Dermis lymphatic vessel endothelial cell (primary cell): Measurements from ENCODE around the gene FSHB. TPM values are rescaled to one million over a fixed set of nuclear protein-coding genes. Genes with fewer than 3 reads are reported as not detected.

Source experiments
- total RNA-seq: library from RNA; depleted of rRNA; stranded (reverse); fragments of >200 nt; gene quantifications from 2 replicates; pipeline ENCODE4 v1.2.1, GENCODE V29; 2014

FSHB gene
- not detected in 2 replicates for total RNA-seq

GRCh38 chr11:30230714-30231113 is at the start of gene FSHB:
FSHB (plus strand) TSS chr11:30231014; CDS start chr11:30231903, 889 bp downstream.

Other genes starting within 250 kb of the FSHB start
- not detected in 2 replicates for gene KCNA4, start 214.0 kb upstream of the FSHB start, total RNA-seq
- gene ARL14EP, start 92.1 kb downstream of the FSHB start, total RNA-seq = 13.7 and 26.2 TPM in 2 replicates